Endothelial cell of umbilical vein (primary cell): Measurements from ENCODE around the gene NCAPG. TPM values are rescaled to one million over a fixed set of nuclear protein-coding genes. Genes with fewer than 3 reads are reported as not detected.

Experiments
- BruUV-seq: library from RNA; stranded (reverse); fragments of 400-500 nt; replicated peaks from 2 replicates; lab custom pipeline; 2021; lab: Mats Ljungman, UMichigan
- CTCF ChIA-PET: fragments of 300-600, 350-600 bp; sonication (Branson Sonifier 250); formaldehyde crosslinking; loops from one replicate; lab custom pipeline; 2021; ENCODE audit warnings: antibody characterized with exemption, inconsistent platforms; lab: Charles Lee
- POLR2A ChIA-PET: fragments of 300-600, 350-600 bp; sonication (Branson Sonifier 250); formaldehyde crosslinking; loops from one replicate; lab custom pipeline; 2021; ENCODE audit warnings: antibody characterized with exemption, inconsistent platforms; lab: Charles Lee
- DNase-seq: peaks from one replicate; pipeline ENCODE4 v3.0.0-alpha.2; 2011; ENCODE audit warnings: low read depth, low spot score
- FAIRE-seq: peaks from 2 replicates; lab custom pipeline; 2011; peaks lifted over from hg19 to GRCh38; lab: Jason Lieb, UNC
- H2AFZ ChIP-seq: 2 replicates; pipeline ENCODE4 v1.6.0; 2012; ENCODE audit warnings: low read depth, low read length, control low read depth, inconsistent platforms
- H3K27ac ChIP-seq: 2 replicates; pipeline ENCODE4 v1.5.1; 2011; ENCODE audit warnings: low read depth, mild to moderate bottlenecking, control low read depth, low read length, moderate library complexity; ENCODE audit not compliant: insufficient read depth
- H3K27me3 ChIP-seq, 2 experiments: 2 replicates each; pipeline versions ENCODE4 v1.6.0 to v1.6.1; 2011; ENCODE audit warnings: low read length in 2 of 2, mixed read lengths in 1 of 2; ENCODE audit not compliant: control insufficient read depth in 2 of 2, insufficient read depth in 2 of 2
- H3K36me3 ChIP-seq, 2 experiments: 2 replicates in 1 of 2; 3 replicates in 1 of 2; pipeline ENCODE4 v1.5.1; 2011; ENCODE audit warnings: low read length in 2 of 2, mild to moderate bottlenecking in 1 of 2, moderate library complexity in 1 of 2; ENCODE audit not compliant: control insufficient read depth in 2 of 2, insufficient read depth in 2 of 2; ENCODE audit errors: extremely low read depth in 1 of 2
- H3K4me1 ChIP-seq: 3 replicates; pipeline ENCODE4 v1.5.1; 2011; ENCODE audit warnings: mild to moderate bottlenecking, low read length; ENCODE audit not compliant: control insufficient read depth, insufficient read depth; ENCODE audit errors: extremely low read depth
- H3K4me2 ChIP-seq: 2 replicates; pipeline ENCODE4 v1.6.1; 2011; ENCODE audit warnings: low read length, control low read depth, mixed read lengths; ENCODE audit not compliant: insufficient read depth
- H3K4me3 ChIP-seq, 3 experiments: fragments of 200-600 bp in 1 of 3; sonication (generic), shearing (Covaris generic) in 1 of 3; replicated peaks in 1 of 3; 2 replicates each; pipeline ENCODE4 v1.5.1; 2011 to 2016; ENCODE audit warnings: control low read depth in 3 of 3, low read length in 3 of 3, mild to moderate bottlenecking in 2 of 3, inconsistent platforms in 1 of 3, low read depth in 1 of 3, moderate library complexity in 1 of 3; ENCODE audit not compliant: insufficient read depth in 1 of 3
- H3K79me2 ChIP-seq: 2 replicates; pipeline ENCODE4 v1.6.0; 2012; ENCODE audit warnings: low read length, inconsistent platforms; ENCODE audit not compliant: control insufficient read depth, insufficient read depth
- H3K9ac ChIP-seq: replicated peaks from 2 replicates; pipeline ENCODE3; 2011; ENCODE audit warnings: low read length, control low read depth; ENCODE audit not compliant: insufficient read depth; ENCODE audit errors: extremely low read depth
- H3K9me1 ChIP-seq: replicated peaks from 3 replicates; pipeline ENCODE4 v1.6.0; 2011; ENCODE audit warnings: mild to moderate bottlenecking, low read length; ENCODE audit not compliant: control insufficient read depth, insufficient read depth; ENCODE audit errors: extremely low read depth
- H3K9me3 ChIP-seq: replicated peaks from 2 replicates; pipeline ENCODE4 v1.5.1; 2012; ENCODE audit warnings: low read length, inconsistent platforms; ENCODE audit not compliant: control insufficient read depth, insufficient read depth
- H4K20me1 ChIP-seq: replicated peaks from 2 replicates; pipeline ENCODE3; 2011; ENCODE audit warnings: mild to moderate bottlenecking, low read length; ENCODE audit not compliant: control insufficient read depth, insufficient read depth; ENCODE audit errors: extremely low read depth
- EZH2 ChIP-seq: IDR thresholded peaks from 2 replicates; pipeline ENCODE4 v1.6.1; 2012; ENCODE audit warnings: borderline replicate concordance, low read depth, mild to moderate bottlenecking, moderate library complexity, low read length, inconsistent platforms; ENCODE audit not compliant: severe bottlenecking
- FOS ChIP-seq: IDR thresholded peaks from 2 replicates; pipeline ENCODE4 v1.6.1; 2011; ENCODE audit warnings: mild to moderate bottlenecking, low read length, moderate library complexity, borderline replicate concordance; ENCODE audit not compliant: insufficient read depth
- GATA2 ChIP-seq: IDR thresholded peaks from 2 replicates; pipeline ENCODE4 v1.7.0; 2011; ENCODE audit warnings: low read depth, mild to moderate bottlenecking, moderate library complexity, mixed read lengths, low read length; ENCODE audit not compliant: insufficient read length, insufficient read depth
- JUN ChIP-seq: IDR thresholded peaks from 2 replicates; pipeline ENCODE4 v1.6.1; 2011; ENCODE audit warnings: borderline replicate concordance, low read depth; ENCODE audit not compliant: insufficient read length, insufficient read depth
- MYC ChIP-seq: IDR thresholded peaks from one replicate; pipeline ENCODE4 v1.6.1; 2011; ENCODE audit warnings: mild to moderate bottlenecking, low read depth, low read length
- POLR2A ChIP-seq: IDR thresholded peaks from 2 replicates; pipeline ENCODE4 v1.6.1; 2012; ENCODE audit warnings: low read depth, mild to moderate bottlenecking, control low read depth, low read length
- POLR2AphosphoS5 ChIP-seq: IDR thresholded peaks from 2 replicates; pipeline ENCODE4 v1.6.1; 2012; ENCODE audit warnings: low read depth, mild to moderate bottlenecking, control low read depth, low read length, moderate library complexity; ENCODE audit not compliant: insufficient read depth
- dilution Hi-C: fragments of 300-500 bp; cut with MboI; formaldehyde crosslinking; loops from one replicate; pipeline ENCODE4 v1.15.0; 2019; ENCODE audit warnings: low sequenced_read_pairs; ENCODE audit not compliant: extremely low pct_ligation_motif_present
- intact Hi-C: fragments of 100-400 bp; cut with micrococcal nuclease; formaldehyde crosslinking; loops from one replicate; pipeline ENCODE4 v1.10.0; 2022
- polyA plus RNA-seq, 4 experiments: library from polyadenylated mRNA; depleted of rRNA in 3 of 4; stranded (reverse) in 3 of 4; unstranded in 1 of 4; fragments of >200 nt; gene quantifications; 2 replicates each; pipeline versions ENCODE4 v1.2.1 to v1.2.3, GENCODE V29; 2011 to 2012; ENCODE audit warnings: missing spikeins in 1 of 4
- total RNA-seq: library from RNA; stranded (reverse); gene quantifications from 2 replicates; pipeline ENCODE4 v1.2.3, GENCODE V29; 2021
- TF ChIP-seq, protein P1 (sequence below), 2 donors: IDR thresholded peaks; 1 replicate in 1 of 2; 2 replicates in 1 of 2; pipeline ENCODE4 v1.5.1; 2011; ENCODE audit warnings: low read length in 2 of 2, mild to moderate bottlenecking in 2 of 2, moderate library complexity in 2 of 2, control low read depth in 1 of 2, inconsistent platforms in 1 of 2, low read depth in 1 of 2; ENCODE audit not compliant: insufficient read depth in 1 of 2; ENCODE audit errors: extremely low read depth in 1 of 2
- TF ChIP-seq, protein P2 (sequence below): IDR thresholded peaks from 2 replicates; pipeline ENCODE4 v1.6.1; 2011; ENCODE audit not compliant: insufficient read depth, insufficient read length

Gene NCAPG
- total and polyA plus RNA-seq, 2 donors (not counting 3 experiments of a cell fraction or from before 2014, with no cell fraction given), result 11.6 to 66.4 TPM

- FAIRE-seq, result no peak
- no TSS peak for BruUV-seq
- intact Hi-C loops (no loop called here), dilution Hi-C loops (no loop called here)
- Histone ChIP-seq H3K36me3 (no peaks in the 10 kb centered on the region), H3K9ac (no peak overlapping the region), H3K4me1 (no peaks in the 10 kb centered on the region), H3K4me2 (no peak overlapping the region), H3K9me3 (no peaks in the 10 kb centered on the region), H3K27me3 (no peaks in the 10 kb centered on the region), H3K79me2 (no peaks in the 10 kb centered on the region), H3K27ac (no peak overlapping the region), H4K20me1 (no peaks in the 10 kb centered on the region), H2AFZ (no peak overlapping the region), H3K9me1 (no peaks in the 10 kb centered on the region), H3K4me3 (no peak overlapping the region)
- ChIA-PET POLR2A (no interaction called here), CTCF (no interaction called here)
- TF ChIP-seq, protein P1, sequence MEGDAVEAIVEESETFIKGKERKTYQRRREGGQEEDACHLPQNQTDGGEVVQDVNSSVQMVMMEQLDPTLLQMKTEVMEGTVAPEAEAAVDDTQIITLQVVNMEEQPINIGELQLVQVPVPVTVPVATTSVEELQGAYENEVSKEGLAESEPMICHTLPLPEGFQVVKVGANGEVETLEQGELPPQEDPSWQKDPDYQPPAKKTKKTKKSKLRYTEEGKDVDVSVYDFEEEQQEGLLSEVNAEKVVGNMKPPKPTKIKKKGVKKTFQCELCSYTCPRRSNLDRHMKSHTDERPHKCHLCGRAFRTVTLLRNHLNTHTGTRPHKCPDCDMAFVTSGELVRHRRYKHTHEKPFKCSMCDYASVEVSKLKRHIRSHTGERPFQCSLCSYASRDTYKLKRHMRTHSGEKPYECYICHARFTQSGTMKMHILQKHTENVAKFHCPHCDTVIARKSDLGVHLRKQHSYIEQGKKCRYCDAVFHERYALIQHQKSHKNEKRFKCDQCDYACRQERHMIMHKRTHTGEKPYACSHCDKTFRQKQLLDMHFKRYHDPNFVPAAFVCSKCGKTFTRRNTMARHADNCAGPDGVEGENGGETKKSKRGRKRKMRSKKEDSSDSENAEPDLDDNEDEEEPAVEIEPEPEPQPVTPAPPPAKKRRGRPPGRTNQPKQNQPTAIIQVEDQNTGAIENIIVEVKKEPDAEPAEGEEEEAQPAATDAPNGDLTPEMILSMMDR (IDR thresholded peaks at IDR 0.05; ENCODE audit: extremely low read depth in 1 of 2, insufficient read depth in 1 of 2, low read depth in 1 of 2, low read length in 2 of 2), result no peak
- no peak for TF ChIP-seq POLR2A
- no peak for TF ChIP-seq MYC
- TF ChIP-seq GATA2, result no peak
- no peak for TF ChIP-seq POLR2AphosphoS5
- TF ChIP-seq FOS, result no peak
- TF ChIP-seq EZH2, result no peak
- TF ChIP-seq, protein P2, sequence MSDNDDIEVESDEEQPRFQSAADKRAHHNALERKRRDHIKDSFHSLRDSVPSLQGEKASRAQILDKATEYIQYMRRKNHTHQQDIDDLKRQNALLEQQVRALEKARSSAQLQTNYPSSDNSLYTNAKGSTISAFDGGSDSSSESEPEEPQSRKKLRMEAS, result no peak
- TF ChIP-seq JUN, result no peak
- no peak for DNase-seq
Measured at GRCh38 chr4:17865866-17866363, 55.1 kb downstream of the NCAPG start.
